Measurements from ENCODE around the gene TMEM220.
"Not testable (repeated sequence)": the region's sequence is repeated elsewhere in the genome, so short reads cannot be mapped to it uniquely, and the experiment has no call there.

TMEM220 gene

DNA sequence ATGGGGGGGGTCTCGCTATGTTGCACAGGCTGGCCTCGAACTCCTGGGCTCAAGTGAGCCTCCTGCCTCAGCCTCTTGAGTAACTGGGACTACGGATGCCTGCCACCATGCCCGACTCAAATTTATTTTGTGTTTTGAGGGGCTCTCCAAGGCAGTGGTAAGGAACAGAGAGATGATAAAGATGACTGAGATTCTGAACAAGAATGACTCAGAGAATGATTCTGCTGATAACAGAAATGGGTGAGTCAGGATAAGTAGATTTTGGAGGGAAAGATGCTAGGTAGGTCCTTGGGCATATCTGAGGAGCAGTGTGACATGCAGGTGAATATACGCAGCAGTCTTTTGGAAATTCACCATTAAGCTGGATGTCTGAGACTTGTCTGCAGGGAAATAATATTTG is 2.6 kb downstream of the TMEM220 start:
- DNase-seq, result no peak

DNA sequence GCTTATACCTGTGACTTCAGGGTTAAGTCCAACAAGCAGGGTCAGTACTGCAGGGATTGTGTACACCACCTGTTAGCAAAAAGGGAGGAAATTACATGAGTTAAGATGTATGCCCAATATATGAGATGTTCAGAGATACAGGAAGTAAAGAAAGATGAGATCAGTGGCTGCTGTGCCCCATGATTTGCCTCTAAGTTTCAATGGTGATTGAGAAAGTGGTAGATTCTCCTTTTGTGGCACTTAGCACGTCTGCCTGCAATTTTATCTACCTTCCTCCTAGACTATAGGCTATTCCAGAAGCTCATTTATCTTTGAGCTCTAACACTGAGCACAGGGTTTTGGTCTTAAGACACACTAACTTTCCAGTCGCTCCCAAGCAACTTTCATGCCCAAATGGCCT is 3.6 kb downstream of the TMEM220 start:
- DNase-seq, result no peak

DNA sequence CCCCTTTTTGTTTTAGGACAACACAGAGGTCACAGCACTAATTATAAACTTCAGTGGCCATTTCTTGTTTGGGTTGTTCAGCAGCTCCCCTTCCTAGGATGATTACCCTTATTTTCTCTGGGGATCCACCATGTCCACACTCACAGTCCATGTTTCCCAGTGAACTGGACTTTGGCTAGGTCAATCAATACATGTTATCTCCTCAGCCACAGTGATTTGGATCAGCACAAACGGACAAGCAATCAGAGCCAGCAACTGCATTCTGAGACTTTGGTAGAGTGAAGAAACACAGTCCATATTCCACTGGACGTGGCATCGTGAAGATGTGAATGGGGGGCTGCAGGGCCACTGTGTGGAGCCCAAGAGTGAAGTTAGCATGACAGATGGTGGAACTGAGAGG is 4.6 kb downstream of the TMEM220 start:
- no peak for DNase-seq

DNA sequence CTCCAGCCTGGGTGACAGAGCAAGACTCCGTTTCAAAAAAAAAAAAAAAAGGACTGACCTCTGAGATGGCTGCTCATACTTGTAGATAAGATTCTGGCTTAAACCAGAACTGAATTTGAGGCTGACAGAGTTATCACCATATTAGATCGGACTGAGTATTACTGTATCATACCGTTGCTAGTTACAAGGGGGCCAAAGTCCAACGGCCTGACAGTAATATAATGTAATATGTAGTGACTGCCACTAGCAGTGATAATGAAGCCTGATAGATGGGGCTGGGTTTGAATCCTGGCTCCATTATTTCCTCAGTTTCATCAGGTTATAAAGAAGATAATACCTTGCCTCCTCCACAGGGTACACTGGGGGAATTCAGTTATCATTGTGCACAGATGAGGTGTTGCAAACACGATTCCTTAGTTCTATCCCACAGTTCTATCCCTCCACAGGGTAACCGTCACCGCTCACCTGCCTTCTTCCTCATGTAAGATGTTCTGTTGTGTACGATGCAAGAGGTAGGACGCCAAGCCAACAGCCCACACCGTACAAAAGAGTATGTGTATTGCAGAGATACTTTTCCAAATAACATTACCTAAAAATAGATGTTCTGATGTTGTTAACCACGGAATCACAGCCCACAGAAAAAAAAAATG is 5.2 kb downstream of the TMEM220 start:
- DNase-seq, result no peak

DNA sequence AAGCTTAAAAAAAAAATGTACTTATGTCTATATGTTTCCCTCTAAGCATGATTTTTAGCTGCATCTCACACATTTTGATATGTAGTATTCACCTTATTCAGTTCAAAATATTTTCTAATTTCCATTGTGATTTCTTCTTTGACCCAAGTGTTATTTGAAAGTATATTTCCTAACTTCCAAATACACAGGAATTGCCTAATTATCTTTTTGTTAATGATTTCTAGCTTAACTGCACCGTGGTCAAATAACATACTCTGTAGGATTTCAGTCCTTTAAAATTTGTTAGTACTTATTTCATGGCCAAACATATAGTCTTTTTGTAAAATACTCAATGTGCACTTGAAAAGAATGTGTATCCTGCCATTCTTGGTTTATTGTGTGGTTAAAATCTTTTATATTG is 11.3 kb downstream of the TMEM220 start:
- DNase-seq, result no peak

DNA sequence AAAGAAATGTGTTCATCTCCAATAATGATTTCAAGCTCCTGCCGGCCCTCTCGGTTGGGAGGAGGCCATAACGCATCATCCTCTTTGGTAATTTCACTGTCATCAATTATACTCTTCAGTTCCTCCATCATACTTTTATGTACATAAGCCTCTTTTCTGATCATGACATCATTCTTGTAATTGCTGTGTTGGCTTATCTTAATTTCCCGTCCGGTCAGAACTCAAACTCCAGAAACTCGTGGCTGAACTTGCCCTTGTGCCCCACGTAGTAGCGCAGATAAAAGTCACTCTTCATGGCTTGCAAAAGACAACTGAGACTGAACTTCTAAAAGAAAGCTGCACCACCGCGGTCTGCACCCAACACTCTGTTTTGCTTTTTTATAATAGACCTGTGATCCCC is 13.6 kb downstream of the TMEM220 start:
- no peak for DNase-seq

DNA sequence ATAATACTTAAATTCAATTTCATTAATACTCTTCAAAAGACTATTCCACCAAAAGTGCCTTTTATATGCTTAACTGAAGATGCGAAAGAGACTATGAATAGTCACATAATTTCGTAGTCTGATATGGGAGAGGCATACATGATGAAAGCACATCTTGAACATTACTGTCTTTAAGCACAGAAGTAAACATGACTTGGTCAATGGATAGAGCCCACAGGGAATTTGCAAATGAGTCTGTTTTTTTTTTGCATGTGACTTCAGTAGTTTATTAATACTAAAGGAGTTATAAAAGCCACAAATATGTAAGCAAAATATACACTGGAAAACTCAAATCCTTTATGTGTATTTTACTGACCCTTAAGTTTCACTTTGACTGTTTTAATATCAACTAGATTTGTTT is 16.5 kb downstream of the TMEM220 start:
- no peak for DNase-seq

DNA sequence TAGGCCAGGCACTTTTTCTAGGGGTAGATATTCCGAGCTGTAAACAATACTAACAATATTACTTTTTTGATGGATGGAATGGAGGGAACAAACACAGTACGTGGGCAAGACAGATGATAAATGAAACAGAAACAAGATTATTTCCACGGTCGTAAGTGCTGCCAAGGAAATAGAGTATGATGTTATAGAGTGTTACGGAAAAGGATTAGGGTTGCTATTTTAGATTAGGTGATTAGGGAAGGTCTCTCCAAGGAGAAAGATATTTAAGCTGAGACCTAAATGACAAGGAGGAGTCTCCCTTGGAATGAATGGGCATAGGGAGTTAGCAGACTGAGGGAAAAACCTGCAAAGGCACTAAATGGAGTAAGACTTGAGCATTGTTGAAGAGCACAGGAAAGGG is 24.1 kb downstream of the TMEM220 start:
- DNase-seq, result no peak

DNA sequence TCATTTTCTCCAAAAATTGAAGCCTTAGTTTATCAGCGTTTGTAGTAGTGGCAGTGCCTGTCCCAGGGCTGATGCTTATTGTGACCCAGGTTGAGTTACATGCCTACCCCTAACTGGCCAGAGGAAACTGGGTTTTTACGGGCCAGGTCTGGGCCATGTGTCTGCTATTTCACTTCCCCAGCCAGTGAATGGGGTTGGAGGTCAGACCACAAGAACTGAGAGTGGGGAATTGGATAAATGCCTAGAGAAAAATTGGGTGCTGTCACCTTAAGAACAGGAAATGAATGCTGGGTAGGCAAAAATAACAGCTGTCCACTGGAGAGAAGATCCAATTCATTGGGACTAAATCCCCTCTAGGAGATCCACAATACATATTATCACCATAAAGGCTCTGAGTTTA is 27.2 kb downstream of the TMEM220 start:
- no peak for DNase-seq

DNA sequence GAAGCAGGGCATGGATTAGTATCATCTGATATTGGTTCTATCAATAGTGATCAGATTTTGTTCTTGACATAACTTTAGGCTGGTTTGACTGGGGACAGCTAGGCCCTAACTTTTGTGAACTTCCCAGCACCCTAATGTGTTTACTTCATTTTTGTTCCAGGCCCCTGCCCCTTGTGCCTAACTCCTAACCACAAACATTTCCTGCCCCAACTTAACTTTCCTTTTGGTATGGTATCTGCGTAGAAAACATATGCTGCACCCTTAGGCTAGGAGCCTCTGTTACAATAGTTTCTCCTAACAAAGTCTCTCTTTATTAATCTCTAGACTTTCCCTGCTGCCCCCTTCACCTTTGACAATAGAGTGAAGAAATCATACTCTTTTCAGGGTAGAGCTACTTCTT is 30.0 kb downstream of the TMEM220 start:
- DNase-seq, result no peak

DNA sequence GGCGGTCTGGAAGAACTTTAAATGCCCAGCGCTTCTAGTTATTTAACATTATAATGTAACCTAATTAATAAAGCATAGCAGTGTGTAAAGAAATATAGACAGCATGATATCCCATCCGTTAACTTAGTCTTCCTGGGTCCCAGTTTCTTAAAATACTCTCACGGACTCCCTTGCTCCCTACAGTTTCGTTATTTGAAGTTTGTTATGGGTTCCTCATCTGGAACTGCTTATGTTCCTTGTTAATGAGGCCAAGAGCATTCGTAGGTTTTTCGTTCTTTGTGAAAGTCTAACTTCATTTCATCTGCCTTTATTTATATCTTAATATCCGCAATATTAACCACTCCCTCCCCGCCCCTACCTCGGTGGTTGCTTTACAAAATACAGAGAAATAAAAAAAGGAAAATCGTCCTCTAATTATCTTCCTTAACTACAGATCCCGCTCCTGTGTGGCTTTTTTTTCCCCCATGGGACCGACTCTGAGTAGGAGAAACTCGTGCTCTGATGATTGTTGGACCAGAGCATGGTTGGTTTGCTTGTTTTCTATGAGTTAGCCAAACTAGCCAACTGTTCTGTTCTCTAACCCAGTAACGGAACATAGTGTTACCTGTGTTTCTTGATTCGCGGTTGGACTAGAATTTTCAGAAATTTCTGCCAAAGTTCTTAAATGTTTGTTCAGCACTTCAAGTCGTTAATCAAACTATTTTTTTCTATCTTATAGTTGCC is 31.6 kb downstream of the TMEM220 start:
- DNase-seq, result no peak

DNA sequence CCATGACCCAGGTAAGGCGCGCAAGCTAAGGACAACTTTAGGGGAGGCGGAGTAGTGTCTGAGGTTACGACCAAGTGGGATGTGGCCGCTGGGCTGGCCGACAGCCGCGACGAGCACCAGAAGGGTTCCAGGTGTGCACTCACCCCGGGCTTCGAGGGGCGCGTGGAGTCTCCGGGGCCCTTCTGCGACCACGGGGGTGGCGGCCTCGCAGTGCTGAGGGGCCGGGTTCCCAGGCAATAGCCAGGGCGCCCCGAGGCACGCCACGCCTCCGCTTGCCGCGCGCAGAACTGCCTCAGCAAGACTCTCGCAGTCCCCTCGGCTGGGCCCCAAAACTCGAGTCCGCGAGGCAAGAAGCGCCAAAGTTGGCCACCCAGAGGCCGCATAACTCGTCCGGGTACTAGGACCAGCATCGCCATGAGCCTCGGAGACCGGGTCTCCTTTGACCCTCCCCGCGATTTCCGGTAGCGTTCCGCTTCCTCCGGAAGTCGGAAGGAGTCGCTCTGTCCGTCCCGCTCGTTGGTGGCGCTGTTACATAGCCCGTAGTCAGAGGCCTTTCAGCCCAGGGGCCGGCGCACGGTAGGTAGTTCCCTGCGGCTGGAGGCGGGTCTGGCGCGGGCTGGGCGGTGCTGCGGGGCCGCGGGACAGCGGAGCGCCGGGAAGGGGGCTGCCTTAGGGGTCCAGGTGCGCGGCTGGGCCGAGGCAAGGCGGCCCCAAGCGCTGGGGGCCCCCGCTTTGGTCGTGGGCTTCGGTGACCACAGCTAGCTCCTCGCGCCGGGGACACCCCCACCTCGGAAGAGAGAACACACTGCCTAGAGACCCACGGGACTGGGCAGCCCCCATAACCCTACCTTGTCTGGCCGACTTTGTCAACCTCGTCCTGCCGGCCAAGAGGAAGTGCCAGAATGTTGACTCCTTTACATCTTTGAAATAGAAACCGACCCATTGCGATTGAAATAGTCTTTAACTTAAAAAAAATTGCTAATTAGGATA is 32.4 kb downstream of the TMEM220 start, which contains the start of the genes ADPRM and SCO1:
Gene ADPRM (plus strand): TSS at position 503 of the 990 bp plus-strand sequence. CDS start 7,333 bp downstream, outside the sequence.
Gene SCO1 (minus strand): TSS at position 442 of the 990 bp plus-strand sequence. CDS start 26 bp downstream, at position 416.
- DNase-seq, result peak; percentile 41

DNA sequence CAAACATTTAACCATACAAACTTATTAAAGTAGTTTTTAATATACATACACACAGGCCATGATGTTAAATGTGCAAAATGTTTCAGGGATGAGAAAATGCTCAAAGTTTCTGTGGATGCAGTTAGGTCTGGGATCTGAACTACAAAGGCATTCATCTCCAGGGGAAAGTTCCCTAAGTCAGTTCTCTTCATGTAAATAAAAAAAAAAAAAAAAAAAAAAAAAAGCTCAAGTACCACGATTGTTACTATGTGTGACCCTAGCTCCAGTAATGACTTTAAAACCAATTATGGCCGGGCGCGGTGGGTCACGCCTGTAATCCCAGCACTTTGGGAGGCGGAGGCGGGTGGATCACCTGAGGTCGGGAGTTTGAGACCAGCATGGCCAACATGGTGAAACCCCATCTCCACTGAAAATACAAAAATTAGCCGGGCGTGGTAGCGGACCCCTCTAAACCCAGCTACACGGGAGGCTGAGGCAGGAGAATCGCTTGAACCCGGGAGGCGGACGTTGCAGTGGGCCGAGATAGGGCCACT is 33.9 kb downstream of the TMEM220 start:
- DNase-seq, result not testable (repeated sequence)

DNA sequence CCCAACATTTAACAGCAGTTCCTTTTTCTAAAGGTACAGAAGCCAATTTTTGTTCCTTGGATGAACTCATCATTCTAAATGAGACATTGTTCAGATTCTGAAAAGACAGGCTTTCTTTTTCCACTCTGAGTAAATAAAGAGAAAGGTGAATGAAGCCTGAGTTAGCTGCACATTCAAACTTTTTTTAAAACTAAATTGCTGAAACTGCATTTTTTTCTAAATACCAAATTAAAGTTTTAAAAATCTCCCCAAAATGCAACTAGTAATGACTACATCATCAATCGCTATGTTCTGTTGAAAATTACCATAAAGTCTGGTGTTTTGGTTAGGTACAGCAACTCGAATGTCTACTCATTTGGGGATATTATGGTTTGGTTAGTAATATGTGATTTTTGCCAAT is 42.3 kb downstream of the TMEM220 start:
- no peak for DNase-seq

DNA sequence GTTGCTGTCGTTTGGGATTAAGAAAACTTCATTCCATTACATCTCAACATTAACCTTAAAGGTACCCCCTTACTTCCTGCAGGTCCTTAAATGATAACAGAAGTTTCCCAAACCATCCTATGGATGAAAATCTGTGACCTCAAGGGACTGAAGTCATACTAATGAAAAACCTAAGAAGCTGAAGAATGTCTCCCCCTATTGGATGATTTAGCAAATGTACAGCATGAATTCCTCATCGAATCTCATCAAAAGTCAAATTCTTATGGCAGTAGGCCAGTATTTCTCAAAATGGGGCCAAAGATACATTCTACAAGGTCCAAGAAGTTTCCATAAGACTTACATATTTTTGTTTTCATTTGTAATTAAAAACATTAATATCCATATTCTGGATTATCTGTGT is 46.0 kb downstream of the TMEM220 start:
- no peak for DNase-seq

DNA sequence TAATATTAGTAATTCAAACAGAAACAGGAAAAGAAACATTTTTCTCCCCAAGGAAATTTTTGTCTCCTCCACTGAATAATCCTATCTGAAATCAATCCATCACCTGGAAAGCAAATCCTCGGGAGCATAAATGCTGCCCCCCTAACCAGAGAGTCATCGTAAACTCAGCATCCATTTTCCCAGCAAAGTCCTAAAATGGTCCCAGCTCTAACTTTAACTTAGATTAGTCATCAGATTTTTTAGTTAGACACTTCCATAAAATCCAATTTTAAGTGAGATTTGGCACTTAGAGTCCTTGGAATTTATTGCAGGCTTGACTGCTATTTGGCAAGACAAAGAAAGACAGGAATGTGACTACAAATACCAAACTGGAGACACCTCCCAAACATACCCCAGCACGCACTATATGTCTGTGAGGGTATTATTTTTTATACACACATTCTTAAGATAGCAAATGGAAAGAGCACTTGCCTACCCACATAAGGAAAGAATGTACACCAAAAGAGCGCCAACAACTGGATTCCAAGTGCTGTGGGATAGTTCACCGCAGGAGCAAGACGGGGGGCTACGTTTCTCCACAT is 47.9 kb downstream of the TMEM220 start:
- no peak for DNase-seq

DNA sequence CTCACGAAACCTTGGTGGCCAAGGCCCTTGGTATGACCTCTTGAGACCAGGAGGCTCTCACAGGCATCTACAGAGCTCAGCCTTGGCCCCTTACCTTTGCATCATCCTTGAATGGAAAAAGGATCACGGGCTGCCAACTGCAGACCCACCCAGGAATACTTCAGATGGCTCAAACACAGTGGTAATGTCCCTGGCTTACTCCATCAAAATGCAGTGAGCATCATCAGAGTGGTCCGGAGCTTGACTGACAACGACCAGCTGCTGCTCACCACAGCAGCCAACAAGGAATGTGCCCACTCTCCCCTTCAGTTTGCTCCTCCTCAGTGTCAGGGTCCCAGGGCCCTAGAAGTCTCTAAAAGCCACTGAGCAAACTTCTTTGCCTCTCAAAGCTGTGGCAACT is 55.1 kb downstream of the TMEM220 start:
- DNase-seq, result no peak

DNA sequence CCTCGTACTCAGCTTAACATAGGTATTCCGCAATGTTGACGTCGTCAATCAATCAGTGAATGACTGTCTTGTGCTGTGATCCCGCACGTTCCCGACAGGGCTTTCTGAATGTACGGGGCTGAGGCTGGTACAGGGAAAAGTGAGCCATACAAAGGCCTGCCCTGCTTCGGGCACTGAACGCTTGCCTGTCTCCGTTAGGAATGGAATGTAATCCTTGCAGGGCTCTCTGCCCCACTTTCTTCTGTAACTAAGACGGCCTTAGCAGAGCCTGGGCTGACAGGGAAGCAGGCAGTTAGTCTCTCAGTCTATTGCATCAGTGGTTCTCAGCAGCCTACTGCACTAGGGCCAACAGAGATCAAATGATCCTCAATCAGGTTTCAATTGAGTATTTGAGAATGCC is 56.5 kb downstream of the TMEM220 start:
- DNase-seq, result no peak

DNA sequence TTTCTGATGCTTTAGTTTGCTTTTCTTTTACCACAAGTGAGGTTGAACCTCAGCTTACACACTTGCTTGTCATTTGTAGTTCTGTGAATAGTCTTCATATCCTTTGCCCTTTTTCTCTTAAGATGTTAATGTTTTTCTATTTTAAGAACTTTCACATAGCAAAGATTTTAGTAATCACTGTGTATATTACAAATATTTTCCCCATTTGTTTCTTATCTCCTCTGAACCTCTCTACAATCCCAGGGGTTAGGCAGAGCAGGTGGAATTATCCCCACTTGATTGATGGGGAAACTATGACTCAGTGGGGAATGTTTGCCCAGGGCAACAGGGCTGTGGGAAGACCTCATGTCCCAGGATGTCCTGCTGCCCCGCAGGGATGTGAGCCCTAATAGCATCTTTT is 61.0 kb downstream of the TMEM220 start:
- DNase-seq, result no peak

DNA sequence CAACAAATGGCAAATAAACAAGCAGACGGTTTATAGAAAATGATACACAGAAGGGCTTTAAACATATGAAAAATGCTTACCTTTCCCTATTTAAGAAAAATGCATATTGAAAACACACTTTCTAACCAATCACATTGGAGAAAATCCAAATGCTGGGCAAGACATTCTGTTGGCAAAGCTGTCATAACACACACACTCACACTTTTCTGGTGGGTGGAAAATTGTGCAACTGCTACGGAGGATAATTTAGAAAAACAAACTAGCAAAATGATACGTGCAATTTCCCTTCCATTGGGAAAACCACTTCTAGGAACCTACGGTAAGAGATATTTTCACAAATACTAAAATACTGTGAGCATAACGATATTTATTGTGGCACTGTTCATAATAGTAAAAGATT is 62.9 kb downstream of the TMEM220 start:
- DNase-seq, result no peak

DNA sequence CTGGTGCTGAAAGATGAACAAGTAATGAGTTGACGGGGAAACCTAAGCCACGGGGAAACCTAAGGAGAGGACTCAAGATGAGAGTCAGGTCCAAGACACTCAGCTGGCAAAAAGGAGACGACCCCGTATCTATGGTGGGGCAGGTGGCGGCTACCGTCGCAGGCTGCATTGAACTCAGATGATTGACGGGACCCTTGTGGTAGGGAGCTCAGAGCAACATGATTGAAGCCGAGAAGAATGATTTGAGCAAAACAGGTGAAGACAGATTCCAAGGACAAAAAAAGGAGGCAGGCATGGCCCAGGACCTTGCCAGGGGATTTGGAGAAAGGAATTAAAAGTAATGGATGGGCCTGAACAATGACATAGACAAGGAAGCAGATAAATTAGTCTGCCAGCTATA is 65.3 kb downstream of the TMEM220 start:
- no peak for DNase-seq

Measured in DMS 273 treated with DMSO at 0.1 percent for 48 hours (cell line).